C4-2B (cell line): ENCODE data around the gene WWOX.

Experiments used
- CTCF ChIP-seq: fragments of 450-650 bp; conservative IDR thresholded peaks from 2 replicates; pipeline ENCODE4 v1.5.1; 2017; ENCODE audit warnings: mild to moderate bottlenecking
- ZFX ChIP-seq: fragments of 450-650 bp; IDR thresholded peaks from 2 replicates; pipeline ENCODE4 v1.6.1; 2017

- TF ChIP-seq CTCF (no peak), ZFX (no peak)
Observed at GRCh38 chr16:79110953-79111352, 1011.5 kb downstream of the WWOX start.
